Body of pancreas (tissue), 4 donors: ENCODE measurements around the gene ST3GAL4. TPM values are rescaled to one million over a fixed set of nuclear protein-coding genes. Genes with fewer than 3 reads are reported as not detected.

ENCODE experiments used
- ATAC-seq: fragments of 150-250 bp; one replicate; pipeline ENCODE4 v1.9.1; 2016
- DNase-seq, 4 donors: peaks; one replicate each; pipeline ENCODE4 v3.0.0-alpha.2; 2019
- H3K27ac ChIP-seq, 4 donors: fragments of 200-600 bp; sonication (generic); 1 replicate in 3 of 4; 2 replicates in 1 of 4; pipeline versions ENCODE4 v1.5.1 to v1.6.1; 2016 to 2019; ENCODE audit warnings: mild to moderate bottlenecking in 1 of 4, mixed read lengths in 1 of 4, moderate library complexity in 1 of 4
- H3K27me3 ChIP-seq, 2 donors: fragments of 200-600 bp; sonication (generic); one replicate each; pipeline ENCODE4 v1.6.0; 2016; ENCODE audit warnings: mild to moderate bottlenecking in 1 of 2
- H3K36me3 ChIP-seq, 2 donors: fragments of 200-600 bp; sonication (generic); replicated peaks in 1 of 2; 2 replicates each; pipeline ENCODE4 v1.5.1; 2016; ENCODE audit warnings: low read depth in 2 of 2; ENCODE audit not compliant: insufficient read depth in 1 of 2
- H3K4me1 ChIP-seq: fragments of 200-600 bp; sonication (generic); one replicate; pipeline ENCODE4 v1.6.0; 2016
- H3K4me3 ChIP-seq, 2 donors: fragments of 200-600 bp; sonication (generic); 1 replicate in 1 of 2; 2 replicates in 1 of 2; pipeline ENCODE4 v1.5.1; 2016 to 2019
- H3K9me3 ChIP-seq, 3 donors: fragments of 200-600 bp; sonication (generic); 1 replicate in 2 of 3; 2 replicates in 1 of 3; pipeline ENCODE4 v1.5.1; 2016
- CTCF ChIP-seq, 7 experiments: fragments of 450-650 bp in 4 of 7; fragments of 200-600 bp in 3 of 7; sonication (generic) in 3 of 7; IDR thresholded peaks; one replicate each; pipeline ENCODE4 v1.5.1; 2016 to 2019; ENCODE audit warnings: antibody characterized with exemption in 7 of 7
- POLR2A ChIP-seq, 3 donors: fragments of 450-650 bp; IDR thresholded peaks; one replicate each; pipeline ENCODE4 v1.6.1; 2016; ENCODE audit warnings: antibody characterized with exemption in 3 of 3, mild to moderate bottlenecking in 2 of 3
- WGBS, 2 donors: methylation state at CpG; one replicate each; pipeline ENCODE4 v1.1.5; 2017; 5-methylcytosine and 5-hydroxymethylcytosine counted together
- intact Hi-C: fragments of 100-400 bp; cut with DNase I; formaldehyde crosslinking; loops from one replicate; pipeline ENCODE4 v1.15.1; 2023
- total RNA-seq, 2 donors: library from RNA; depleted of rRNA; stranded (reverse); fragments of >200 nt; gene quantifications; one replicate each; pipeline ENCODE4 v1.1.0, GENCODE V29; 2016

ST3GAL4 gene
- total RNA-seq, 2 donors from 2014 or later, result 7.5 to 14.8 TPM

GRCh38 chr11:126432525-126432924, 77.0 kb downstream of the ST3GAL4 start:
- Histone ChIP-seq H3K9me3 (no peaks in the 10 kb centered on the region), H3K36me3 (no peaks in the 10 kb centered on the region), H3K4me1 (no peaks in the 10 kb centered on the region), H3K4me3 (no peak overlapping the region), H3K27me3 (no peaks in the 10 kb centered on the region), H3K27ac (no peak overlapping the region)
- no peak for TF ChIP-seq POLR2A (IDR thresholded peaks at IDR 0.05)
- no peak for TF ChIP-seq CTCF (IDR thresholded peaks at IDR 0.05)
- DNase-seq, result no peak
- intact Hi-C loops, result loop anchor here (10.0 kb wide), 1 partner anchor 912 kb away; no protein-coding TSS in a partner anchor
- no peak for ATAC-seq
- WGBS, 2 donors, result 71 to 84% methylated on average over 3 to 5 of the region's 6 CpGs

- Histone ChIP-seq H3K27ac (no peak overlapping the region), H3K27me3 (no peaks in the 10 kb centered on the region), H3K4me3 (no peak overlapping the region), H3K36me3 (no peaks in the 10 kb centered on the region), H3K9me3 (no peaks in the 10 kb centered on the region), H3K4me1 (no peaks in the 10 kb centered on the region)
- ATAC-seq, result no peak
- intact Hi-C loops, result loop anchor here (10.0 kb wide), 1 partner anchor 911 kb away; no protein-coding TSS in a partner anchor
- DNase-seq, result no peak
- WGBS, 2 donors, result 63 to 73% methylated on average over 10 to 11 of the region's 11 CpGs
- TF ChIP-seq POLR2A (IDR thresholded peaks at IDR 0.05) (no peak), CTCF (IDR thresholded peaks at IDR 0.05) (no peak)
These were observed 77.9 kb downstream of the ST3GAL4 start for GRCh38 chr11:126433244-126433846.

GRCh38 chr11:126433989-126434949, 78.8 kb downstream of the ST3GAL4 start:
- H3K9me3 ChIP-seq, result no peaks in the 10 kb centered on the region
- no peak overlapping the region for H3K27ac ChIP-seq
- WGBS, 2 donors, result 66 to 83% methylated on average over 5 to 15 of the region's 16 CpGs
- H3K36me3 ChIP-seq, result no peaks in the 10 kb centered on the region
- H3K4me3 ChIP-seq, result no peak overlapping the region
- intact Hi-C loops, result loop anchor here (10.0 kb wide), 1 partner anchor 911 kb away; no protein-coding TSS in a partner anchor
- no peaks in the 10 kb centered on the region for H3K27me3 ChIP-seq
- DNase-seq (no peak), ATAC-seq (no peak)
- H3K4me1 ChIP-seq, result no peaks in the 10 kb centered on the region
- TF ChIP-seq POLR2A (IDR thresholded peaks at IDR 0.05), result no peak
- no peak for TF ChIP-seq CTCF (IDR thresholded peaks at IDR 0.05)

GRCh38 chr11:126434950-126435335, 79.5 kb downstream of the ST3GAL4 start:
- Histone ChIP-seq H3K9me3 (no peaks in the 10 kb centered on the region), H3K36me3 (no peaks in the 10 kb centered on the region), H3K27ac (no peak overlapping the region), H3K4me1 (no peaks in the 10 kb centered on the region), H3K4me3 (no peak overlapping the region), H3K27me3 (no peaks in the 10 kb centered on the region)
- DNase-seq, result no peak
- 67 to 74% methylated on average over 12 of the region's 12 CpGs for WGBS, 2 donors
- TF ChIP-seq CTCF (IDR thresholded peaks at IDR 0.05), result no peak
- no peak for TF ChIP-seq POLR2A (IDR thresholded peaks at IDR 0.05)
- intact Hi-C loops, result loop anchor here (5.0 to 10.0 kb wide), 2 partner anchors 42 to 910 kb away; no protein-coding TSS in a partner anchor
- no peak for ATAC-seq
